Gastrocnemius medialis (tissue), 4 donors: ENCODE measurements around the gene FANCC. TPM values are rescaled to one million over a fixed set of nuclear protein-coding genes. Genes with fewer than 3 reads are reported as not detected.

Experiments used
- ATAC-seq, 2 donors: fragments of 150-250 bp; one replicate each; pipeline ENCODE4 v1.9.1; 2016
- DNase-seq, 2 donors: peaks; one replicate each; pipeline ENCODE4 v3.0.0-alpha.2; 2019
- H3K27ac ChIP-seq, 4 donors: fragments of 200-600 bp; sonication (generic); 1 replicate in 1 of 4; 2 replicates in 3 of 4; pipeline ENCODE4 v1.5.1; 2016 to 2018; ENCODE audit warnings: mild to moderate bottlenecking in 2 of 4, moderate library complexity in 1 of 4
- H3K27me3 ChIP-seq, 3 donors: fragments of 200-600 bp; sonication (generic) in 2 of 3; 1 replicate in 1 of 3; 2 replicates in 2 of 3; pipeline versions ENCODE4 v1.5.1 to v1.6.0; 2016 to 2019; ENCODE audit warnings: mild to moderate bottlenecking in 1 of 3, moderate library complexity in 1 of 3
- H3K36me3 ChIP-seq, 2 donors: fragments of 200-600 bp; sonication (generic) in 1 of 2; one replicate each; pipeline ENCODE4 v1.5.1; 2017 to 2018
- H3K4me1 ChIP-seq, 2 donors: fragments of 200-600 bp; sonication (generic) in 1 of 2; one replicate each; pipeline ENCODE4 v1.5.1; 2016 to 2017; ENCODE audit warnings: mild to moderate bottlenecking in 2 of 2
- H3K4me3 ChIP-seq, 4 donors: fragments of 200-600 bp; sonication (generic) in 3 of 4; 1 replicate in 1 of 4; 2 replicates in 3 of 4; pipeline ENCODE4 v1.5.1; 2016 to 2019; ENCODE audit warnings: mild to moderate bottlenecking in 2 of 4
- H3K9me3 ChIP-seq, 3 donors: fragments of 200-600 bp; sonication (generic) in 2 of 3; 1 replicate in 1 of 3; 2 replicates in 2 of 3; pipeline ENCODE4 v1.5.1; 2016 to 2019
- CTCF ChIP-seq, 5 experiments: fragments of 450-650 bp in 3 of 5; fragments of 200-600 bp in 2 of 5; sonication (generic) in 2 of 5; IDR thresholded peaks in 4 of 5; conservative IDR thresholded peaks in 1 of 5; 1 replicate in 4 of 5; 2 replicates in 1 of 5; pipeline ENCODE4 v1.5.1; 2016 to 2019; ENCODE audit warnings: antibody characterized with exemption in 5 of 5, mild to moderate bottlenecking in 3 of 5, moderate library complexity in 3 of 5
- POLR2A ChIP-seq, 2 donors: fragments of 450-650 bp; IDR thresholded peaks; one replicate each; pipeline ENCODE4 v1.6.1; 2017; ENCODE audit warnings: antibody characterized with exemption in 2 of 2, mild to moderate bottlenecking in 2 of 2, moderate library complexity in 2 of 2
- in situ Hi-C, 4 donors: fragments of 200-750 bp; cut with MboI; loops; one replicate each; pipeline versions ENCODE4 v1.15.0 to v1.8.0; 2017; ENCODE audit warnings: low sequenced_read_pairs in 4 of 4
- intact Hi-C: fragments of 100-400 bp; cut with DNase I; formaldehyde crosslinking; loops from one replicate; pipeline ENCODE4 v1.15.1; 2023; ENCODE audit warnings: low total_unique reads
- total RNA-seq, 4 donors: library from RNA; depleted of rRNA; stranded (reverse); fragments of >200 nt; gene quantifications; one replicate each; pipeline versions ENCODE4 v1.1.0 to v1.2.3, GENCODE V29; 2016

FANCC gene
- total RNA-seq, 4 donors from 2014 or later: 1.2 to 4.8 (median 2.5) TPM

- no peak for DNase-seq
- in situ Hi-C loops: no loop called here
Measured at GRCh38 chr9:95360866-95361265, 43.4 kb upstream of the FANCC start.

GRCh38 chr9:95357316-95357715, 39.8 kb upstream of the FANCC start:
- Histone ChIP-seq H3K4me3 (no peak overlapping the region), H3K27me3 (no peaks in the 10 kb centered on the region), H3K27ac (no peak overlapping the region), H3K36me3 (no peaks in the 10 kb centered on the region), H3K9me3 (no peaks in the 10 kb centered on the region), H3K4me1 (no peaks in the 10 kb centered on the region)
- DNase-seq (no peak), ATAC-seq (no peak)
- in situ Hi-C loops (no loop called here), intact Hi-C loops (no loop called here)
- TF ChIP-seq POLR2A (IDR thresholded peaks at IDR 0.05) (no peak), CTCF (IDR thresholded peaks at IDR 0.05 in 4 of 5, conservative IDR thresholded peaks at IDR 0.05 in 1 of 5) (no peak)

More at GRCh38 chr9:95360866-95361265, 43.4 kb upstream of the FANCC start:
- Histone ChIP-seq H3K9me3 (no peaks in the 10 kb centered on the region), H3K27me3 (no peaks in the 10 kb centered on the region), H3K27ac (no peak overlapping the region), H3K36me3 (no peaks in the 10 kb centered on the region), H3K4me1 (peaks cover 5 to 6% of the 10 kb centered on the region in 2 donors), H3K4me3 (no peak overlapping the region)
- intact Hi-C loops: no loop called here
- ATAC-seq: no peak
- TF ChIP-seq POLR2A (IDR thresholded peaks at IDR 0.05): no peak
- no peak for TF ChIP-seq CTCF (IDR thresholded peaks at IDR 0.05 in 4 of 5, conservative IDR thresholded peaks at IDR 0.05 in 1 of 5)

- no peaks in the 10 kb centered on the region for H3K9me3 ChIP-seq
- H3K36me3 ChIP-seq: no peaks in the 10 kb centered on the region
- H3K27ac ChIP-seq: no peak overlapping the region
- in situ Hi-C loops (no loop called here), intact Hi-C loops (no loop called here)
- ATAC-seq (no peak), DNase-seq (no peak)
- H3K27me3 ChIP-seq: peaks cover 0 to 2% (median 1%) of the 10 kb centered on the region in 3 donors
- no peak overlapping the region for H3K4me3 ChIP-seq
- no peaks in the 10 kb centered on the region for H3K4me1 ChIP-seq
- TF ChIP-seq CTCF (IDR thresholded peaks at IDR 0.05 in 4 of 5, conservative IDR thresholded peaks at IDR 0.05 in 1 of 5) (no peak), POLR2A (IDR thresholded peaks at IDR 0.05) (no peak)
Measured at GRCh38 chr9:95355500-95355899, 38.0 kb upstream of the FANCC start.

- in situ Hi-C loops: no loop called here
- no peak for DNase-seq
Measured at GRCh38 chr9:95351051-95351450, 33.5 kb upstream of the FANCC start.

More at GRCh38 chr9:95351051-95351450, 33.5 kb upstream of the FANCC start:
- Histone ChIP-seq H3K36me3 (no peaks in the 10 kb centered on the region), H3K4me1 (no peaks in the 10 kb centered on the region), H3K27ac (no peak overlapping the region), H3K27me3 (peaks cover 16 to 20% (median 20%) of the 10 kb centered on the region in 3 donors), H3K4me3 (no peak overlapping the region), H3K9me3 (no peaks in the 10 kb centered on the region)
- no peak for ATAC-seq
- intact Hi-C loops: no loop called here
- TF ChIP-seq CTCF (IDR thresholded peaks at IDR 0.05 in 4 of 5, conservative IDR thresholded peaks at IDR 0.05 in 1 of 5) (no peak), POLR2A (IDR thresholded peaks at IDR 0.05) (no peak)
